HTERT RPE-1 (cell line): ENCODE measurements around the gene DEXI.

Source experiments
- in situ Hi-C: fragments of 300-500 bp; cut with MboI; formaldehyde crosslinking; loops from 4 replicates; pipeline ENCODE4 v1.14.3; 2020; ENCODE audit warnings: low sequenced_read_pairs

DEXI gene

DNA sequence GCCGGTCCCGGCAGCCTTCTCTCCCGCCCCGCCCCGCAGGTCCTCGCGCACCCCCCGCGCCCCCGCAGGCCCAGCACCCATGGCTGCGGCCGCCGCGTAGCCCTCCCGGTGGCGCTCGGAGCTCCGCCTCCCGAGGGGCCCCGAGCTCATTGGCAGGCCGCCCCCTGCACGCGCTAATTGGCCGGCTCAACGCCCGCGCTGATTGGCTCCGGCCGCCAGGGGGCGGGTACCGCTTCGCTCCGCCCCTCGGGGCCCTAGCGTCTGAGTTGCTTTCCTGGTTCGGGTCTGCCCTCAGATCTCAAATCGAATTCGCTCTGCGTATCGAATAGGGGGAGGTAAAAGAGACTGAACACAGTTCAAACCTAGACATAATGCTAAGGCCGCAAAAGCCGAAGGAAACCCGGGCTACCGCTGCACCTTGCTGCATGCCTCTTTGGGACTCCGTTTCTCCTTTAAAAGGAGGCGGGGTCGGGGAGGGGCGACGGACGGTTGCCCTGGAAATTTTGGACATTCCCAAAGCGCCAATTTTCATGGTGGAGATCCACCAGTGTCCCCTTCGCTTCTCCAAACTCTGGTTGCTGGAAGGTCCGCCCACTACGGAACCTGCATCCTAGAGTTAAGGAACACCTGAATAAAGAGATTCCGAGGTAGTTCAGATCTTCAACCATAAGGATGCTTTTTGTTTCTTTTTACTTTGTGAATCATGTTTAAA, at the start of gene DEXI:
Gene DEXI, minus strand, starts transcription at position 117 of the 712 bp plus-strand sequence. CDS start 463 bp downstream, outside the sequence.
- in situ Hi-C loops: no loop called here

DNA sequence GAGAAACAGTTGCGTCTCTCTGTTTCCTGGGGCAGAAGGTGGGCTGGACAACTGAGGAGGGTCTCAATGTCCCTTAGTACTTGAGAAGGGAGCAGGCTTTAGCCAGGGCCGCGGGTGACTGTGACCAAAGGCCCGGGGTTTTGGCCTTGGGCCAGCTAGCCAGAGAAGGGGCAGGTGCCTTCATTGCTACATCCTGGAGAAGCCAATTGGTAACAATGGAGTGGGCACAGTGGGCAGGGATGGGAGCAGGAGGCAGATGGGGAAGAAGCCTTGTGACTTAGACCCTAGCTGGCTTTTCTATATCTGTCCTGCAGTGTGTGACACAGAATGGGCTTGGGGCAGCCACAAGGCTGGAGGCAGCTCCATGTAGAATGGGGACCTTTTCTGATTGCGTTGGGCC, 48.1 kb upstream of the DEXI start:
- in situ Hi-C loops: no loop called here

DNA sequence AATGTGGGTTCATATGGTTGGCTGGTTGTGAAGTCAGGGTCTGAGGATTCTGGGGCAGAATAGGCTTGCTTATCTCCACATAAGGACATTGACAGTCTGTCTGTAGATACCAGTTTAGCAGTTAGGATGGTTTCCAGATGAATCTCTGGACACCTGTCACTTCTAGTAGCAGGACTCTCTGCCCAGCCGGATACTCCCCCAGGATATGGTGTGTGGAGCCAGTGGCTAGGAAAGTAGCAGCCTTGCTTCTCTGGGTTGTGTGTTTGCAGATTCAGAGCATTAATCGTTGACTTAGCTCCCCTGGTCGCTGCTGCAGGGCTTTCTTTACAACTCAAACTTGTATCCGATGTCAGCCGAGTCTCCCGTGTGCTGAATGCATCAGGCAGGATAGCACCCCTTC, 47.3 kb upstream of the DEXI start:
- in situ Hi-C loops: no loop called here

DNA sequence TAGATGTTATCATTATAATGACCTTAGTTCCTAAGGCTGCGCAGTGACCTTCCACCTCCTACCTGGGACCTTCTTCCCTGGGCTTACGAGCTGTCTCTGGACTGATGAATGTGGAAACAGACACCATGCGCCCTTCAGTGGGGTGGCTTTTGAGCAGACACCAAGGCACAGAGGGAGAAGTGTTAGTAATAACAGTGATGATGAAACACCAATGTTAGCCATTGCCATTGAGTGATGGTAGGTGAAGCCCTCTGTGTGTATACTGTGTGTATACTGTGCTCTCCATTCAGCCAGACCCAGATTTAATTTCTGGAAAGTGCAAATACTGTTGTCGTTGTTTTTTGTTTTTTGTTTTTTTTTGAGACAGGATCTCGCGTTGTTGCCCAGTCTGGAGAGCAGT, 46.6 kb upstream of the DEXI start:
- in situ Hi-C loops: no loop called here

DNA sequence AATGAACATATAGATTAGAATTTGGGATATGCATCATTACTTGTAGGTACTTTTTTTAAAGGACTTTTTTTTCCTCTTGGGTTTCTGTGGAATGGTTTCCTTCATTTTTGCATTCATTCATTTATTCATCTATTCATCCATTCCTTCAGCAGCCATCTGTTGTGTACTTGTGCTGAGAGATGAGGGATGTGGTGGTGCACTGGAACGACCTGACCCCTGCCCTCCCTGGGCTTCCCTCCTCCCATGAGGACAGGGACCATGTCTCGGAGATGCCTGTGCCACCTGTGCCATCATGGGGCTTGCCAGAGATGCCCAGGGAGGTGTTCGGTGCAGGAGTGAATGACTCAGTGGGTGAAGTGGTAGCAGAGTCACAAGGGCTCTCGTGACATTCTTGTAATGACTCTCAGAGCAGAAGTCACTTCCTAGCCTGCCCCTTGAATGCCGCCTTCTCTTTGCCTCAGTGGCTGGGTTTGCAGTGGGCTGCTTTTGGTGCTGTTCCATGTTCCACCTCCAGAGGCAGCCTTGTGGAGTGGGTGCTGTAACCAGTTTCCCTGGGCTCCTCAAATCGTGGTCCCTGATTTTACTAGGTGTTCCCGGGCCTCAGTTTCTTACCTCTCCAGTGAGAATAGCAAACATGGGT, 46.0 kb upstream of the DEXI start:
- in situ Hi-C loops: no loop called here

DNA sequence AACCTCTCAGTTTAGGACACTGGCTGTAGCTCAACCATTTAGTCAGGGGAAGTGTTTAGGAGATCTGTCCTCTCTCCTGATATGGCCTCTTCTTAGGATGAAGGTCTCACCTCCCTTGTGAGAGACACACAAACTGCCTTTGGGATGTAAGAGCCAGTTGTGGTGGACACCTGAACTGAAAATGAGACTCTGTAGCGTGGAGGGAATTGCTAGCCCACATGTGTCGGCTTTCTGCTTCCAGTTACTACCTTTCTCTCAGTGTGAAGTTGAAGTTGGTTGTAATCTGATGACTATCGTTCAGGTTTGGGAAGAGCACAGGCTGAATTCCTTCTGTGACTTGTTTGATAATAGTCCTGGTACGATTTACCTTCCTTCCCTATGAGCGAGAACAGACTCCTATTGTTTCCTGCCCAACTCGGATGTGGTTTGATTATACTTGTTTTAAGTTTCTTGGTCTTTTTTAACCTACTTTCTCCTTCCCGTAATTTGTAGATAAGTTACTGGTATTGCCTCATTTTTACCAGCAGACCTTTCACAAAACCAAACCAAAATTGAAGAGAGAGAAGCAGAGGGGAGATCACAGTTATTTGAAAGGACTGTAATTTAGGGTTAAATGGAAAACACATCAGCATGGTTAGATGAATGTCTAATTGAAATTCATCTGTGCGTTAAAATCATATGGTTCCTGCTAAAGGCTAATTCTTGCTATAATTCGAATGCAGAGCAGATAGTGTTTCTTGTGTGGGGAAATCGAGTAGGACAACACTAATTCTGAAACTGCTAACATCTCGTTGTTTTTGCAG, 45.3 kb upstream of the DEXI start:
- in situ Hi-C loops: no loop called here

DNA sequence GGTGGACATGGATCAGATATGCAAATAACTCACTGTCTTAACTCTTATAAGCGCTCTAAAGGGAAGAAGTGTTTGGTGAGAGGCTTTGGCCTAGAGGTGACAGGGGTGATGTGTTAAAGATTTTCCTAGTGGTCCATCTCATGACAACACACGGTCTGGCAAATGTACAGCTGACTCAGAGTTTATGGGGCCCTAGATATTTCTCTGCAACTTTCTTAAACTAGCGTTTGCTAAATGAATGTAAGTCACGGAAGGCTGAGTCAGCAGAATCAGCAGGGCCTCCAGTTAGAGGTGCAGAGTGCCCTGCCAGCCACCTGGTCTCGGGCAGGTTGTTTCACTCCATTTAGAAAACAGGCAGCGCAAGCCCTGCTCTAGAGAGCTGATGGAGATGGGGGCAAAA, 42.2 kb upstream of the DEXI start:
- in situ Hi-C loops: no loop called here

DNA sequence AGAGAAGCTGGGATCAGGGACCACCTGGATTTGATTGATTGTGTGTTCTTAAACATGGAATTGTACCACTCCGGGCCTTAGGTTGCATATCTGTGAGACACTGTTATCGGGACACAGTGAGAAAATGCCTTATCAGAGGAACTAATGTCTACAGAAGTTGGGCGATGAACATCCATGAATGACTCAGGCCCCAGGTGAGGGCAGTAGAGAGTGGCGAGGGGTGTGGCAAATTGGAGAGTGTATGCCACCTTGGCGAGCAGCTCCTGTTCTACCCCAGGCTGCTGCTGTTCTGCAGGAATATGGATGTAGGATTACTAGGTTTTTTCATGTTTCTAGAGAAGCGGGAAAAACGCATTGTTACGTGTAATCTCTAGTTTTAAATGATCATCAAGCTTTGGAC, 40.9 kb upstream of the DEXI start:
- in situ Hi-C loops: no loop called here

DNA sequence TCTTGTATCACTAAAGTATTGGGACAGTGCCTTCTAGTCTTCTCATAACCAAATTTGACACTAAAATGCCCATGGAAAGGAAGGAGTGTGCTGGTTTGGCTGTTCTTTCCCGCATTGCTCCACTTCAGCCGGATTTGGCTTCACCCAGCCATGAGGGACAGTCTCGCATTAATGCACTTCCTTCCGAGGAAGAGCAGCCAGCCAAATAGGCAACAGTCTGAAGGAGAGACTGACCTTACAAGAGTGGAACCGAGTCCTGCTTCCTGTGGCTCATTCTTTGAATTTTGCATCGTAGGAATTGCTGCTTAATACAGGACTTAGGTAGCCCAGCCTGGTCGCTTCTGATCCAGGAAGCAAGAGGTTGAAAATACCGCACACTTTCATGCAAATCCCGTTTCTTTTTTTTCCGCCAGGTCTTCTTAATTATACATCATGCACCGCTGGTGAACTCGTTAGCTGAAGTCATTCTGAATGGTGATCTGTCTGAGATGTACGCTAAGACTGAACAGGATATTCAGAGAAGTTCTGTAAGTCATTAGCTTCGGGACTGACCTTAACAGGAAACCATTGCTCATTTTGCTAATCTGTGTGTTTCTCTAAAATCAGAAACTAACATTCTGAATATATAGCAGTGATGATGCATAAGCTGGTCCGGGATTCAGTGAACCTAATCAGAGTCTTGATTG, 40.3 kb upstream of the DEXI start:
- in situ Hi-C loops: no loop called here

DNA sequence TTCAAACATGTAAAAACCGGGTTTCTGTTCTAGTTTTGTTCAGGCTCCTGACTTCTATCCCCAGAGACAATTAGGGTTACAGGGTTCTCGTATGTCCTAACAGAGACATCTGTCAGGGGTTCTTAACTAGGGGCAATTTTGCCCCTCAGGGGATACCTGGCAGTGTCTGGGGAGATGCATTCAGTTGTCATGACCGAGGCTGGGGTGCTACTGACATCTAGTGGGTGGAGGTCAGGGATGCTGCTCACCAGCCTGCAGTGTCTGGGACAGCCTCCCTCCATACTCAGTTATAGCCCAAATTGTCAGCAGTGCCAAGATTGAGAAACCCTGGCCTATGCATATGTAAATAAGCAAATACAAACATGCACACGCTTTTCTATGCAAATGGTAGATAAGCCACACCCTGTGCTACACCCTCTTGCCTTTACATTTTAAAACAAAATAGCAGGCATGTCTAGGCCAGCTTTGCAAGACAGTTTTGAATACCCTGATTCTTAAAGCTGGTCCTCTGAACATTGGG, 39.5 kb upstream of the DEXI start:
- in situ Hi-C loops: no loop called here

DNA sequence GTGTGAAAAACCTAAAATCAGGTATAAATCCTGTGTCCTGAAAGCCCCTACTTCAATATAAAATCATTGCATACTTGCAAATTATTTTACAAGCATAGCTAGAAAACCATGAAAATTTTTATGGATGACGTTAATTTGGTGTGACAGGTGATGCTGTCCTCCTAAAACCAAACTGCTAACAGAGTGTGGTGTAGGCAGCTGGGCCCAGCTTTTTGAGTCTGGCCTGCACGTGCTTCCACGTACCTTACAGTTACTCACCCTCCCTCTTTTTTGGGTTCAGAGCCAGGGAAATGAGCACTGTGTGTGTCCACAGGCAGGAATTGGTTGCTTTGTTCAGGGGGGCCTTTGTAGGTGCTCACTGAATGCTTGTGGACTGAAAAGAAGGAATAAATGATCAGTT, 38.5 kb upstream of the DEXI start:
- in situ Hi-C loops: no loop called here

DNA sequence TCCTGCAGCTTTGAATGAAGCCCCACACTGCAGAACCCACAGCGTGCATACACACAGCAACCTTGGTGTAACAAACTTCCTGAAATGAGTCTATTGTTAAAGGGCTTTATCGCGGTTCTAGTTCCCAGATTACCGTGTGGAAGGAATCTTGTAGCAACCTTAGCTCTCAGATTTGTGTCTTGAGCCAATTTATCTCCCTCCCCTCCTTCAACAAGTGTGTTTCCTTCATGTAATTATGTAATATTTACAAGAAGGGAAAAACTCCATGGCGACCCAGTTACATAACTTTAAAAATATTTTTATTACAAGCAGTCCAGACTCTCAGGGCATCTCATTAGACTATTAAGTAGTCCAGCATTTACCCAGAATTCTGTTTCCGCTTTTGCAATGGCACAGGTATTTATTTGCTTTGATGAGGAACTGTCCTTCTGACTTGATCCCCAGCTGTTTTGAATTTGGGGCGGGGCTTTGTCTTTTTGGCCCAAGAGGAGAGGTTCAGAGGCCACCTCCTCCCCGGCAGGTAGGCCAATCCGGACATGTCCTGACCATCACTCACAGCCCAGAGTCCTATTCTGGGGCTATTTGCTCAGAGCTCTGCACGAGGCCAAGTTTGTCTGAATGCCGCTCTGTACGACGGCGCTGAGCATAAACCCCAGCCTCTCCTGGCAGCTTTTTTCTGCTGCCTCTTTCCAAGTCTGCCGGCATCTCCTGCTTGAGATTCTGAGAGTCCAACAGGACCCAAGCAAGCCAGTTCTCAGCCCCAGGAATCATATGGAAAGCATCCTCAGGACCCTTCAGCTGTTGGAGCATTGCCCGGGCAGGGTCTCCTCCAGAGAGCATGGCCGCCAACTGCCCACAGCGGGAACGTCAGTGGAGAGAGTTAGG, 37.7 kb upstream of the DEXI start:
- in situ Hi-C loops: no loop called here

DNA sequence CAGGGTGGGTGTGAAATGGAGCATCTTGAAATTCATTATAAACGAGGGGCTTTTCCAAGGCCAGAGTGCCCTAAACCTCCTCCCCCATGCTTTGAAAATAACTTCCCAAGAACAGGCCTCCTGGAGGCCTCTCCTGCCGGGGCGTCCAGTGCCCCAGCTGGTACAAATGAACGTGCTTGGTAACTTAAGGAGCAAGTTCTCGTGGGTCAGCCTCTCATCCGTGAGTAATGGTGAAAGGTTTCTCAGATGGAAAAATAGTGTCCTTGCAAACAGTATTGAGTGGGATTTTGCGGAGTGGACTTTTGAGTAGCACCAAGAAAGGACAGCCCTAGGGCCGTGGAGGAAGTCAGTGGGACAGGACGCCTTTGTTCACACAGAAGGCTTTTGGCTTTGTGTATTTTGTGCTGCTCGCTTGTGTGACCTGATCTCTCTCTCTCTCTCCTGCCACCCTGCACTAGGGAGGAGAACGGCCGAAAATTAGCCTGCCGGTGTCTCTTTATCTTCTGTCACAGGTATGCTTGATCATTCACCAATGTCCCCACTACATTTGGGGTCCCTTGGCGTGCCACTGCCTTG, 36.7 kb upstream of the DEXI start:
- in situ Hi-C loops: no loop called here

DNA sequence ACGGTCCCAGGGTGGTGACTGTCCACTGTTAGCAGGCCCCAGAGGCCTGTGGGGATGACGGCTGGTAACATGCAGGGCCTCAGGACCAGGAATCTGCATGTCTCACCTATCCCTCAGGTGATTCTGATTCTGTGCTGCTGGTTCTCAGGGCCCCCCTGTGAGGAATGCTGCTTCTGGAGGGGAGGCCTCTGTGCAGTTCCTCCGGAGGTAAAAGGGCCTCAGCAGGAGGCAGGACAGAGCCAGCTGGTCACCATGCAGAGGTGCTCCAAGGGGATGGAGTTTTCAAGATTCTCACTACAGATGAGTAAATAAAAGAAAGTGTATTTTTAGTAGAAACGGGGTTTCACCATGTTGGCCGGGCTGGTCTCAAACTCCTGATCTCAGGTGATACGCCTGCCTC, 35.9 kb upstream of the DEXI start:
- in situ Hi-C loops: no loop called here

DNA sequence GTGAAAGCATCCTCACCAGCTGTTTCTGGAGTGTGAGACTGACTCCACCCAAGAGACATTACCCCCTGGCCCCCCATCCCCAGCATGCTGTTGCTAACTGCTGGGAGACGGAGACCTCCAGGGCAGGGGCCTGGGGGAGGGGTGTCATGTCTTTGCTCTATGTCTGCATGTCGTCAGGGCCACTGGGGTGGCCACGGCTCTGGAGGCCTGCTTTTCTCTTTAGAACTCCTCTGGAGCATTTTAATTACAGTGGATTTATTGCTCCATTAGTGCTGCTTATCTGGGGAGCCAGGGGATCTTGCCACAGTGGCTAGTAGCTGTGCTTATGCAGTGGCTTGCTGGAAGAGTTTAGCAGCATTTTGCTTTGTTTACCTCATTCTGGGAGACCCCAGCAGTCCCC, 34.4 kb upstream of the DEXI start:
- in situ Hi-C loops: no loop called here

DNA sequence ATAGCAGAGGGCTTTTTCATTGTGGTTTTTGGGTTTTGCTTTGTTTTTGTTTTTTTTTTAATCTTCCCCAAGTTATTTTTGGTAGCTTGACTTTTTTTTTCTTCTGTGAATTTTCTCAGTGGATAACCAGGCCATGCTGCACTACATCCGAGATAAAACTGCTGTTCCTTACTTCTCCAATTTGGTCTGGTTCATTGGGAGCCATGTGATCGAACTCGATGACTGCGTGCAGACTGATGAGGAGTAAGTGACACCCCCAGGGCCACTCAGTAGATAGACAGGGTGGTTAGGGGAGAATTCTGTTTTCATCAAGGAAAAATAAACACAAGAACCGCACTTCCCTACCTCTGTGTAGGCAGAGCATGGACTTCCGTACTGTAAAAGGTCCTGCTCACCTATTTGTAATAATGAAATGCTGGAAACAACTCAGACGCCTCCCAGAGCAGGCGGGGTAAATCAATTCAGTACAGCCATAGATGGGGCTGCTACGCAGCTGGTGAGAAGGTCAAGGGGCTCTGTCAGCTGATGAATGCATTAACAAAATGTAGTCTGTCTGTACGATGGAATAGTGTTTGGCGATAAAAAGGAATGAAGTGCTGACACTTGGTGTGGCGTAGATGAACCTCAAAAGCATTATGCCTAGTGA, 30.7 kb upstream of the DEXI start:
- in situ Hi-C loops: no loop called here

DNA sequence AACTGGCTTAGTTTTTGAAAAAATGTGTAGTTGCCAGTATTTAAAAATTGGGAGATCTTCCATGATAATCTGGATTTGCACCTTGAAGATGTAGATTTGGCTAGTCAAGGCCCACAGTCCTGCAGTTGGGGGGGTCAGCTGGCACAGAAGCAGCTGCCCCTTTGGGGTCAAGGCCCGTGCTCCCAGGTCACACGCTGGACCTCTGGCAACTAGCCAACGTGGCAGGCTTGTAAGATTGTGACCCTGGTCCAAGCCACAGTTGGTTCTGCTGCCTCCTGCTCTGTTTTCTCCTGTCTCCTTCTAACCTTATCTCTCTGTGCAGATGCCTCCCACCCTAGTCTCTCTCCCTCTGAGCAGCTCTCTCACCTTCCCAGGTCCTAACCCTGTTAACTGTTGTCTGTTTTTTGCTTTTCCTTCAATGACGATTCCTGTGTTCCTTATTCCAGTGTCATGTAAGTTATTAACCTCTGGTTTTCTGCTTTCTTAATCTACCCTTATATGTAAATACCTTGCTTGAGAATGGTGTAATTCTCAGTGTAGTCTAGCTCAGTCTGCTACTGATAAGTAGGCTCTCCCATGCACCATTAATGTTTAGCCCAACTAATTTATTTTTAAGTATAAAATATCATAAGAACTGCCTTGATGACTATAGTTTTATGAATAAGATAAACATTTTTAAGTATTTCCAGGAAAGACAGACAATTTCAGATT, 30.0 kb upstream of the DEXI start:
- in situ Hi-C loops: no loop called here

DNA sequence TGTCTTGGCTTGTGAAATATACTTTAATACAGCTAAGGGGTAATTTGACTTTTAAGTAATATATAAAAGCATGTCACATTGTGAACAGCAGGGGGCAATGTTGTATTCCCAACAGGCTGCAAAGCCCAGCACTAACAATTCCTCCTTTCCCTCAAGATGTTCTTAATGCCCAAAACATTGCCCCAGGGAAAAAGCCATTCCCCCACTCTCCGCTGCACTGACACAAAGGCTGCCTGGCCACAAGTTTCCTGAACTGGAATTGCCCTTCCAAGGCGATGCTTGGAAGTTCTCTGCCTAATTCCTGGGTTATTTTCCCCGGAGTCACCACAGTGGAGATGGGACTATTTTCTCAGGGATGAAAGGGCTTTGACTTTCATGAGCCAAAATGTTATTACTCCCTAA, 29.3 kb upstream of the DEXI start:
- in situ Hi-C loops: no loop called here

DNA sequence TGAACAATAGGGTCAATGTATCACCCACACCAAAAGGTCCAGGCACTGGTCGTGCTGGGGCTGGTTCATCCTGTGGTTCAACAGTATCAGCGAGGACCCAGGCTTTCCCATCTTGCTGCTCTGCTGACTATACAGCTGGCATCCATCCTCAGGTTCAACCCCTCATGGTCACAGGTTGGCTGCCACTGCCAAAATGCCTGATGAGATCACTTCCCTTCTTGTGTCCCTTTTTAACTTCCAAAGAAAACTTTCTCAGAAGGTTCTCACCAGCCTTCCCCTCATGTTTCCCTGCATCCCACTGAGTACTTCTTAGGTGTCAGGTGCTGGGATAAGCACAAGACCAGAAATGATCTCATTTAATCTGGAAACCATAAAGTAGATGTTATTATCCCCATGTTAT, 27.8 kb upstream of the DEXI start:
- in situ Hi-C loops: no loop called here
